ENCODE data around the gene INPP5K.
"Not testable (repeated sequence)": the region's sequence is repeated elsewhere in the genome, so short reads cannot be mapped to it uniquely, and the experiment has no call there.

The INPP5K gene

DNA sequence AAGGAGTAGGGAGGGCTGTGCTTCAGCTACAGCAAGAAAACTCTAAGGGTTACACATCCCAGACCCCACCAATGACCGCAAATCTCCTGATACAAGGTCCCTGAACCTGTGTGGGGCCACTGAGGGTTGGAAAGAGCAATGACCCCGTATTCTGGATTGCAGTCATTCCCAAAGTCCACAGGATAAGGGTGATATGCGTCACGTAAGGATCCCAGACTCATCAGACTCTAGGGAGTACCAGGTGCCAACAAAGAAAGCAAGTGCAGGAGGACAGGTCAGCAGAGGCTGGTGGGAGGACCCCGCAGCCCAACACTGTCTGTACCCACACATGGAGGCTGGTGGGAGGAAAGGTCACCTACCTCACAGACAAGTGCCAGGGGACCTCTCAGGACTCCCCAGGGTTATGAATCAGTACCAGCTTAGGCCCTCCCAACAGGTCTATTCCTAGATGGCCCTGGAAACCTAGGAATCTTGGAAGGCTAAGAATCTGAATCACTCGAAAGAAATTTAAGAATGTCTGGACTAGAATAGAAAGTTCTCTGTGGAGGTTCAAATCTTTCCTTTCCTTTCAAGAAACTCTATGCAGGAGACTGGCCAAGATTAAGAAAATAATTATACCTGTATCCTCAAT is 30.0 kb upstream of the INPP5K start:
- DNase-seq, result no peak

DNA sequence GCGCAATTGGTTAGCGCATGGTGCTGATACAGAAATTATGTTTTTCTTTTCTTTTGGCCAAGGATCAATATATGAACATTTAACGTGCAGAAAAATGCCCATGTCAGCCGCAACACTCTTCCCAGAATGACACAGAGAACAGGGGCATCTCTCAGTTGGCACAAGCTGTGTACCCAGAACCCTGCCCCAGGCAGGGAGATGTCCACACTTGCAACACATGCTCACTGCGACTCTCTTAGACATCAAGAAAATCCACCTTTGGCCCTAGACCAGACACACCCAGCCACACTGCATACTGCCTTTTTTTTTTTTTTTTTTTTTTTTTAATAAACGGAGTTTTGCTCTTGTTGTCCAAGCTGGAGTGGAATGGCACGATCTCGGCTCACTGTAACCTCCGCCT is 29.2 kb upstream of the INPP5K start:
- no peak for DNase-seq

DNA sequence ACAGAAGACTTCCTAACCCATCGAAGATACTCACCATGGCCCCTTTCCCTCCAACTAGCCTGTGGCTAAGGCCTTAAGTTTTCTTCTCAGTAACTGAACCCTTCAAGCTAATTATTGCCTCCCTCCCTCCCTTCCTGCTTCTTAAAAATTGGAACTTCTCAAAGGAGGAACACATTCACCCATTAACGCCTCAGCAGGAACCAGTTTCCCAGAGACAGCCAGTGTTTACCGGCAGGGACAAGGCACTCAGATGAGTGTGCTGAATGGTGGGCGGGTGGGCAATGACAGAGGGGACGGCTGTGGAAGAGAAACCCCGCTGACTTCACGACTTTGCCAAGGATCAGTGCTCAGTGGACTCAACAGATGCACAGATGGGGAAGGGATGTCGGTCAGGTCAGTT is 25.9 kb upstream of the INPP5K start:
- no peak for DNase-seq

- DNase-seq, result no peak
Observed at GRCh38 chr17:1541367-1541904, 25.0 kb upstream of the INPP5K start.

GRCh38 chr17:1539811-1540210 is 23.4 kb upstream of the INPP5K start:
- no peak for DNase-seq

- no peak for DNase-seq
Observed at GRCh38 chr17:1535737-1536136, 19.3 kb upstream of the INPP5K start.

- DNase-seq, result no peak
Observed at GRCh38 chr17:1533661-1534325, 17.4 kb upstream of the INPP5K start.

- no peak for DNase-seq
Observed at GRCh38 chr17:1532836-1533602, 16.6 kb upstream of the INPP5K start.

- DNase-seq, result no peak
Observed at GRCh38 chr17:1529863-1530262, 13.5 kb upstream of the INPP5K start.

- DNase-seq, result not testable (repeated sequence)
Observed at GRCh38 chr17:1526876-1527275, 10.5 kb upstream of the INPP5K start.

DNA sequence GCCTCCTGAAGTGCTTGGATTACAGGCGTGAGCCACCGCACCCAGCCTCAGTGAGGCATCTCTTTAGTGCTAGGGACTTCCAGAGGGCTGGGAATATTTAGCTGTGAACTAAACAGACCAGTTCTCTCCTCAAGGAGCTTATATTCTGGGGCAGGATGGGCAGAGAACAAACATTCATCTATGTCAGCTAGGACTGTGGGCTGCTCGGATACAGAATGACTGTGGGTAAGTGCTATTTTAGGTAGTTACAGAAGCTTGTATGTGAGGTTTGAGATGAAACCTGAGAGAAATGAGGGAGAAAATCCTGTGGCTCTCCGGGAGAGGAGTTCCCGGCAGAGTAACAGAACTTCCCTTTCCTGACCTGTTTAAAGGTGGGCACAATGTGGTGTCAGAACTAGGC is 6.2 kb upstream of the INPP5K start:
- no peak for DNase-seq

DNA sequence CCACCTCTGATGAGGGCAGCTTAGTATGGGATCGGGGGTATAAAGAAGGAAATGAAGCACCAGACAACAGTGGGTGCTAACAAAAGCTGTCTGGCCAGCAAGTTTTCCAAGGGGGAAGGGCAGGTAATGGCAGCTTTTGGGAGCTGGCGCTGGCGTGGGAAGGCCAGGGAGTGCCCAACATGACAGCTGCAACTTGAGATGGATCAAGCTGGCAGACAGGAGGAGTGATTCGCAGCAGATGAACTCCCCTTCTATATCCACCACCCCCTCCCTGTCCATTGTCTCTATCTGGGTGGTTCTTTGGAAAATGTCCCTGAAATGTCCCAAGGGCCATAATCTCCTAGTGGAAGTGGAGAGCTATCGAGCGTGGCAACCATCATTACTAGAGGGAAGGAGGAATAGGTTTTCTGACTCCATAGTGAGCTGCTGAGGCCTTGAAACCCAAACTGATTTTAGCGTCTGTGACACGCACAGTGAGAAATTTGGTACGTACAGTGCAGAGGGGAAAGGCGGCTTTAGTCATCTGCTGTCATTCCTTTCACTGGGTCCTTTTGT is 4.8 kb upstream of the INPP5K start:
- no peak for DNase-seq

- DNase-seq, result no peak
Observed at GRCh38 chr17:1519678-1520077, 3.3 kb upstream of the INPP5K start.

DNA sequence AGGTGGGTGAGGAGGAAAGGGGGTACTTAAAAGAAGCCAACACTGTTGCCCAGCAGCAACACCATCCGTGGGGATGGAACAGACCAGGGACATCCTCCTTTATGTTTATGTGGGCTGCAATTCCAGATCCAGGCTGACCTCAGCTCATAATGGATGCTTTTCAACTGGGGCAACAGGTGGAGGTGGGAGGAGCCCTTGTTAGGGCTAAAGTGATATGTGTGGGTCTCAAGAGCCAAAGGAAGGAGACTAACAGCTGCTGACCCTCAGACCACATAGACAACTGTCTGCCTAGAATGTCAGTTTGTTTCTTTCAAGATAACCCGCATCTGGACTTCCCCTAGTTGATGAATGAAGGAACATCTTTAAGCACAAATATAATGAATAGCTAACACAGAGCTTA is 2.0 kb upstream of the INPP5K start:
- DNase-seq, result no peak

- DNase-seq, result no peak
Observed at GRCh38 chr17:1515640-1516387, 598 bp downstream of the INPP5K start.

- DNase-seq, result no peak
Observed at GRCh38 chr17:1512351-1512750, 4.1 kb downstream of the INPP5K start.

- no peak for DNase-seq
Observed at GRCh38 chr17:1511756-1512321, 4.6 kb downstream of the INPP5K start.

DNA sequence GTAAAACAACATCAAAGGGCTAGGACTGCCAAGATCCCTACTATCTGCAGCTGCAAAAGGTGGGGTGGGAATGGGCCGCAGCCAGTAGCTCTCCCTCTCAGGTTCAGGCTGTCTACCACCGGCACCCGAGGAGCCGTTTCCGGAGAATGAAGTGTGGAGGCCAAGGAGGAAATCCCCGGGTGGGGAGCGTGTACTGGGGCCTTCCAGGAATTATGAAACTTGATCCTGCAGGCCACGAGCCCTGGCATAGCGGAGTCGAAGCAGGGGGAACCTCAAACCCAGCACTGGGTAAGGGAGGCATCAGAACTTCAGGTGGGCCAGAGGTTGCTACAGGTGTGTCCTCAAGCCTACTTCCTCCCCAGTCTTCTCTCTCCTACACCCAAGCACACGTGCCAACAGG is 5.1 kb downstream of the INPP5K start:
- DNase-seq, result no peak

GRCh38 chr17:1509290-1509881 is 7.0 kb downstream of the INPP5K start:
- no peak for DNase-seq

DNA sequence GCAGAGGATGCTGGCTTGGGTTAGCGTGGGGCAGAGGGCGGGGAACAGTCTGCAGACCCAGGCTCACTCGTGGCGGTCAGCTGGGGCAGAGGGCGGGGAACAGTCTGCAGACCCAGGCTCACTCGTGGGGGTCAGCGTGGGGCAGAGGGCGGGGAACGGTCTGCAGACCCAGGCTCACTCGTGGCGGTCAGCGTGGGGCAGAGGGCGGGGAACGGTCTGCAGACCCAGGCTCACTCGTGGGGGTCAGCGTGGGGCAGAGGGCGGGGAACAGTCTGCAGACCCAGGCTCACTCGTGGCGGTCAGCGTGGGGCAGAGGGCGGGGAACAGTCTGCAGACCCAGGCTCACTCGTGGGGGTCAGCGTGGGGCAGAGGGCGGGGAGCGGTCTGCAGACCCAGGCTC is 7.7 kb downstream of the INPP5K start:
- DNase-seq, result not testable (repeated sequence)

DNA sequence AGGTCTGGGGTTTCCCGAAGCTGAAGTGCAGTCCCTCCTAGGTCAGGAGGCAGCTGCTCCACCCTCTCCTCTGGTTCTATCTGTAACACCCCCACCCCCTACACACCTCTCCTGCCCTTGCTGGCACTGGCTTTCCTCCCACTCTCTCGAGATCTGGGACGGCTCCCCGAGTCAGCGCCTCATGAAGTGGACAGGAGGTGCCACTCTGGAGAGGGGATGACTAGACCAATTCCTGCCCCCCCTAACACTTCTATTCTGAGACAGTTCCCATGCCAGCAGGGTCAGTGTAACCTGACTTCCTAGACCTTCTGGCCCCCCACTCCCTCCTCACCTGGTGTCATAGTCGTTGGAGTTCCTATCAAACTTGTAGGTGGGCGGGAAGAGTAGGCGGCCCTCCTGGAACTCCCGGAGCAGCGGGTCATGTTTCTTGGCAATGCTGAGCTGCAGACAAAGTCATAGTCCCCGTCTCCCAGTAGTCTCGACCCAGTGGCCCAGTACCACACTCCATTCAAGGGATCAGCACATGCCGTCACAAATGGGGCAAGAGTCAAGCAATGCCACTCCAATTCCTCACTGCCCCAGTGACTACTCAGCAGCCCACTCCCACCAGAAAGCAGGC is 9.7 kb downstream of the INPP5K start:
- DNase-seq, result no peak

DNA sequence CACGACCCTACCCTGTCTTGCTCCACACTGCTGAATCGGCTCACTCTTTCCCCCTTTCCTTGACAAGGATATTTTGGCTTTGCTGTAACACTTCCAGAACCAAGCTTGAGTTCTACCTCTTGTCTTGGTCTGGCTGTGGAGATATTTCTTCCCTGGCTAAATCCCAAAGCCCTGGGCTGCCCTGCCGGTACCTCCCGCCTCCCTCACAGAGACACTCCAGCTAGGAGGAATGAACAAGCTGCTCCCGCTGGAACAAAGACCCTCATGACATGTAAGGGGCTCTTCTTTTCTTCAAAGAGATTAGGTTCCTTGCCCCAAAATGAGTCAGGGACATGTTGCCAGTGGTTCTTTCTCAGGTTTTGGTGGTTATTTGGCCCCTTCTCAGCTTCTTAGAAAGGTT is 10.8 kb downstream of the INPP5K start:
- DNase-seq, result no peak

Data from NCI-H510A (cell line).